ENCODE results near the gene FABP6.

DNA sequence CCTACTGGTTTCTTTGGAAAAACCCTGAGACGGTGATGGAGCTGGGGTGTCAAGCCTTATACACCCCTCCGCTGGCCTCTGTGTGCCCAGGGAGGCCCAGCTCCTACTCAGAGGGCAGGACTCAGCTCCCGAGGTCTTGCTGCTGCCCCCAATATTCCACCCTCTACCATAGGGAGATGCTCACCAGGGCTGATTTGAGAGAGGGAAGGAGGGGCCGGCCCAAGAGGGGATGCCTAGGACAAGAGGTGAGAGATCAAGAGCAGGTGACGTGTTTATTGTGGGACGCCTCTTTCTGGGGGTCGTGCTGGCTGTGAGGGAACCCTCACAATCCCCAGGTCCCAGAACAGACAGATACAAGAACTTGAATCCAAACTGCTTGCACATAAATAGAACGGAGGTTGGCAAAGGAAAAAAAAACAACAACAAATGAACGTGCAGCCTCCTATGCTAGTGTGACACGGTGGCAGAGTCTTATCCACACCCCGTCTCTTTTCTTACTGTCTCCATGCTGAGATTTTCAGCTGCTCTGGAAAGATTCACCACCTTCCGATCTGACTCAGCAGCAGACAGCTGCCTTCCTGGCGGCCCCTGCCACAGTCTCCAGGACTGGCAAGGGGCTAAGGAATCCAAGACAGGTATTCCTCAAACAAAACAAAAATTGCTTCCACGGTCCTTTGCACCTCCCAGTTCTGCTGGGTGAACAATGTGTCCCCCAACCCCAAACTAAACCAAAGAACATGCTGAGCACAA lies 22.3 kb downstream of the FABP6 start:
- TF ChIP-seq, protein P1, sequence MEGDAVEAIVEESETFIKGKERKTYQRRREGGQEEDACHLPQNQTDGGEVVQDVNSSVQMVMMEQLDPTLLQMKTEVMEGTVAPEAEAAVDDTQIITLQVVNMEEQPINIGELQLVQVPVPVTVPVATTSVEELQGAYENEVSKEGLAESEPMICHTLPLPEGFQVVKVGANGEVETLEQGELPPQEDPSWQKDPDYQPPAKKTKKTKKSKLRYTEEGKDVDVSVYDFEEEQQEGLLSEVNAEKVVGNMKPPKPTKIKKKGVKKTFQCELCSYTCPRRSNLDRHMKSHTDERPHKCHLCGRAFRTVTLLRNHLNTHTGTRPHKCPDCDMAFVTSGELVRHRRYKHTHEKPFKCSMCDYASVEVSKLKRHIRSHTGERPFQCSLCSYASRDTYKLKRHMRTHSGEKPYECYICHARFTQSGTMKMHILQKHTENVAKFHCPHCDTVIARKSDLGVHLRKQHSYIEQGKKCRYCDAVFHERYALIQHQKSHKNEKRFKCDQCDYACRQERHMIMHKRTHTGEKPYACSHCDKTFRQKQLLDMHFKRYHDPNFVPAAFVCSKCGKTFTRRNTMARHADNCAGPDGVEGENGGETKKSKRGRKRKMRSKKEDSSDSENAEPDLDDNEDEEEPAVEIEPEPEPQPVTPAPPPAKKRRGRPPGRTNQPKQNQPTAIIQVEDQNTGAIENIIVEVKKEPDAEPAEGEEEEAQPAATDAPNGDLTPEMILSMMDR (conservative IDR thresholded peaks at IDR 0.05), result no peak
- no peak for TF ChIP-seq EZH2 (IDR thresholded peaks at IDR 0.05; ENCODE audit: low read depth)

All from PC-9 (cell line).